ENCODE results near the gene CYP2J2.
"Not testable (repeated sequence)": the region's sequence is repeated elsewhere in the genome, so short reads cannot be mapped to it uniquely, and the experiment has no call there.

Gene CYP2J2

GRCh38 chr1:59926381-59927123 is at the start of gene CYP2J2:
TSS of gene CYP2J2 (minus strand) at chr1:59926773. CDS start at chr1:59926746, 27 bp downstream.
- DNase-seq = peak; percentile 82

GRCh38 chr1:59973719-59974118 is 47.1 kb upstream of the CYP2J2 start:
- DNase-seq = no peak

GRCh38 chr1:59972216-59972927 is 45.8 kb upstream of the CYP2J2 start:
- no peak for DNase-seq

GRCh38 chr1:59971464-59971911 is 44.9 kb upstream of the CYP2J2 start:
- peak; percentile 86 for DNase-seq

- not testable (repeated sequence) for DNase-seq
Observed at GRCh38 chr1:59969542-59970175, 43.1 kb upstream of the CYP2J2 start.

- DNase-seq = not testable (repeated sequence)
Observed at GRCh38 chr1:59968746-59969145, 42.2 kb upstream of the CYP2J2 start.

GRCh38 chr1:59967780-59968179 is 41.2 kb upstream of the CYP2J2 start:
- DNase-seq = no peak

GRCh38 chr1:59967141-59967697 is 40.6 kb upstream of the CYP2J2 start:
- no peak for DNase-seq

GRCh38 chr1:59952065-59952464 is 25.5 kb upstream of the CYP2J2 start:
- no peak for DNase-seq

GRCh38 chr1:59949648-59950047 is 23.1 kb upstream of the CYP2J2 start:
- DNase-seq = no peak

- DNase-seq = no peak
Observed at GRCh38 chr1:59948990-59949389, 22.4 kb upstream of the CYP2J2 start.

GRCh38 chr1:59947047-59947938 is 20.7 kb upstream of the CYP2J2 start:
- DNase-seq = peak; percentile 86

GRCh38 chr1:59945790-59946189 is 19.2 kb upstream of the CYP2J2 start:
- DNase-seq = no peak

GRCh38 chr1:59939393-59939792 is 12.8 kb upstream of the CYP2J2 start:
- no peak for DNase-seq

GRCh38 chr1:59937636-59938210 is 11.2 kb upstream of the CYP2J2 start:
- no peak for DNase-seq

GRCh38 chr1:59936358-59936821 is 9.8 kb upstream of the CYP2J2 start:
- no peak for DNase-seq

GRCh38 chr1:59928996-59929395 is 2.4 kb upstream of the CYP2J2 start:
- no peak for DNase-seq

- DNase-seq = no peak
Observed at GRCh38 chr1:59927213-59927612, 640 bp upstream of the CYP2J2 start.

GRCh38 chr1:59924653-59925052 is 1.9 kb downstream of the CYP2J2 start:
- no peak for DNase-seq

- DNase-seq = not testable (repeated sequence)
Observed at GRCh38 chr1:59921258-59921899, 5.2 kb downstream of the CYP2J2 start.

- no peak for DNase-seq
Observed at GRCh38 chr1:59919746-59920145, 6.8 kb downstream of the CYP2J2 start.
